Measurements from ENCODE around the gene KLHL29. TPM values are rescaled to one million over a fixed set of nuclear protein-coding genes. Genes with fewer than 3 reads are reported as not detected.

KLHL29 gene
- total and polyA plus RNA-seq, 2 experiments from 2014 or later: 1.5 to 6.5 TPM

- no peaks in the 10 kb centered on the region for H3F3A ChIP-seq (replicated peaks; ENCODE audit: low read depth)
- TF ChIP-seq ETS1 (IDR thresholded peaks at IDR 0.05) (no peak), JUNB (IDR thresholded peaks at IDR 0.05; ENCODE audit: unreplicated experiment) (no peak)
- no peak overlapping the region for H3K4me3 ChIP-seq
- H3K4me1 ChIP-seq (ENCODE audit: insufficient read depth): peaks cover 10% of the 10 kb centered on the region; the same call in 1 of the 2 replicates
- peaks cover 18% of the 10 kb centered on the region for H3K4me1 Mint-ChIP-seq
- H3K36me3 Mint-ChIP-seq (ENCODE audit: low read depth): no peaks in the 10 kb centered on the region
- ATAC-seq (no peak), DNase-seq (ENCODE audit: low spot score) (no peak)
- H3K4me3 Mint-ChIP-seq: no peak overlapping the region
- no peaks in the 10 kb centered on the region for H3K9me2 ChIP-seq (ENCODE audit: insufficient read depth)
- no peaks in the 10 kb centered on the region for H3K79me2 ChIP-seq (replicated peaks; ENCODE audit: insufficient read depth)
- H3K27ac Mint-ChIP-seq: no peak overlapping the region
- no peak overlapping the region for H3K4me2 ChIP-seq
- H4K20me1 ChIP-seq (replicated peaks; ENCODE audit: insufficient read depth): no peaks in the 10 kb centered on the region
- no peak overlapping the region for H3K27ac ChIP-seq (ENCODE audit: low read depth)
- H3K9me3 Mint-ChIP-seq: no peaks in the 10 kb centered on the region; the same call in 2 of the 3 replicates
- no peaks in the 10 kb centered on the region for H3K27me3 ChIP-seq (ENCODE audit: insufficient read depth)
- no peaks in the 10 kb centered on the region for H3K36me3 ChIP-seq (ENCODE audit: insufficient read depth)
- peaks cover 5% of the 10 kb centered on the region for H3K27me3 Mint-ChIP-seq (ENCODE audit: insufficient read depth, low read depth, poor library complexity)
- no peak overlapping the region for H2AFZ ChIP-seq
Measured at GRCh38 chr2:23713351-23713750, 328.4 kb downstream of the KLHL29 start.

GRCh38 chr2:23718931-23719700, 334.1 kb downstream of the KLHL29 start:
- H3K27ac Mint-ChIP-seq: no peak overlapping the region
- ATAC-seq (no peak), DNase-seq (ENCODE audit: low spot score) (no peak)
- no peak overlapping the region for H2AFZ ChIP-seq
- no peaks in the 10 kb centered on the region for H3K79me2 ChIP-seq (replicated peaks; ENCODE audit: insufficient read depth)
- no peak overlapping the region for H3K4me3 ChIP-seq
- H3K27ac ChIP-seq (ENCODE audit: low read depth): no peak overlapping the region
- TF ChIP-seq CREB1 (CRISPR knock-in tag; IDR thresholded peaks at IDR 0.05; ENCODE audit: low read depth) (no peak), NANOG (IDR thresholded peaks at IDR 0.05; ENCODE audit: borderline replicate concordance) (no peak), STAT1 (IDR thresholded peaks at IDR 0.05; ENCODE audit: unreplicated experiment) (no peak), POLR2AphosphoS5 (IDR thresholded peaks at IDR 0.05; ENCODE audit: low read depth) (no peak)
- H3K9me2 ChIP-seq (ENCODE audit: insufficient read depth): peaks cover 4% of the 10 kb centered on the region; the same call in 1 of the 2 replicates
- H3K4me1 Mint-ChIP-seq: no peaks in the 10 kb centered on the region
- H3K36me3 ChIP-seq (ENCODE audit: insufficient read depth): no peaks in the 10 kb centered on the region
- H3K4me2 ChIP-seq: no peak overlapping the region
- no peak overlapping the region for H3K4me3 Mint-ChIP-seq
- H3K27me3 ChIP-seq (ENCODE audit: insufficient read depth): no peaks in the 10 kb centered on the region
- H3K36me3 Mint-ChIP-seq (ENCODE audit: low read depth): peaks cover 12% of the 10 kb centered on the region
- no peaks in the 10 kb centered on the region for H4K20me1 ChIP-seq (replicated peaks; ENCODE audit: insufficient read depth)
- H3K27me3 Mint-ChIP-seq (ENCODE audit: insufficient read depth, low read depth, poor library complexity): peaks cover 7% of the 10 kb centered on the region
- no peaks in the 10 kb centered on the region for H3K4me1 ChIP-seq (ENCODE audit: insufficient read depth)
- peaks cover 11% of the 10 kb centered on the region; the same call in 2 of the 3 replicates for H3K9me3 Mint-ChIP-seq
- H3F3A ChIP-seq (replicated peaks; ENCODE audit: low read depth): no peaks in the 10 kb centered on the region

- Histone ChIP-seq H3F3A (replicated peaks; ENCODE audit: low read depth) (no peaks in the 10 kb centered on the region), H3K27ac (ENCODE audit: low read depth) (no peak overlapping the region), H3K27me3 (ENCODE audit: insufficient read depth) (no peaks in the 10 kb centered on the region), H2AFZ (no peak overlapping the region), H3K79me2 (replicated peaks; ENCODE audit: insufficient read depth) (no peaks in the 10 kb centered on the region), H3K4me1 (ENCODE audit: insufficient read depth) (no peaks in the 10 kb centered on the region), H3K9me2 (ENCODE audit: insufficient read depth) (peaks cover 4% of the 10 kb centered on the region; the same call in 1 of the 2 replicates), H3K36me3 (ENCODE audit: insufficient read depth) (no peaks in the 10 kb centered on the region), H3K4me3 (no peak overlapping the region), H4K20me1 (replicated peaks; ENCODE audit: insufficient read depth) (no peaks in the 10 kb centered on the region), H3K4me2 (no peak overlapping the region)
- no peak overlapping the region for H3K27ac Mint-ChIP-seq
- H3K4me3 Mint-ChIP-seq: no peak overlapping the region
- H3K27me3 Mint-ChIP-seq (ENCODE audit: insufficient read depth, low read depth, poor library complexity): peaks cover 7% of the 10 kb centered on the region
- DNase-seq (ENCODE audit: low spot score) (no peak), ATAC-seq (no peak)
- H3K36me3 Mint-ChIP-seq (ENCODE audit: low read depth): peaks cover 15% of the 10 kb centered on the region
- H3K4me1 Mint-ChIP-seq: no peaks in the 10 kb centered on the region
- H3K9me3 Mint-ChIP-seq: peaks cover 11% of the 10 kb centered on the region; the same call in 2 of the 3 replicates
- no peak for TF ChIP-seq EZH2phosphoT487 (IDR thresholded peaks at IDR 0.05; ENCODE audit: unreplicated experiment)
- TF ChIP-seq ETS1 (IDR thresholded peaks at IDR 0.05): no peak
- no peak for TF ChIP-seq ZNF331 (CRISPR knock-in tag; IDR thresholded peaks at IDR 0.05; ENCODE audit: low read depth)
Measured at GRCh38 chr2:23719716-23720115, 334.7 kb downstream of the KLHL29 start.
